Lower leg skin (tissue), 4 donors: ENCODE results near the gene CDH23. TPM values are rescaled to one million over a fixed set of nuclear protein-coding genes. Genes with fewer than 3 reads are reported as not detected.

ENCODE experiments used
- DNase-seq, 2 donors: peaks; one replicate each; pipeline ENCODE4 v3.0.0-alpha.2; 2019; ENCODE audit warnings: low spot score in 2 of 2
- H3K4me3 ChIP-seq: fragments of 200-600 bp; sonication (generic); 2 replicates; pipeline ENCODE4 v1.5.1; 2017; ENCODE audit warnings: mild to moderate bottlenecking, low read depth; ENCODE audit not compliant: poor library complexity, severe bottlenecking
- CTCF ChIP-seq, 3 donors: fragments of 450-650 bp; IDR thresholded peaks; one replicate each; pipeline ENCODE4 v1.5.1; 2016; ENCODE audit warnings: antibody characterized with exemption in 3 of 3, mild to moderate bottlenecking in 3 of 3, moderate library complexity in 2 of 3
- POLR2A ChIP-seq, 2 donors: fragments of 450-650 bp; IDR thresholded peaks; one replicate each; pipeline ENCODE4 v1.6.1; 2016 to 2017; ENCODE audit warnings: antibody characterized with exemption in 2 of 2, mild to moderate bottlenecking in 1 of 2, moderate library complexity in 1 of 2
- WGBS, 2 donors: methylation state at CpG; one replicate each; pipeline ENCODE4 v1.1.5; 2018; 5-methylcytosine and 5-hydroxymethylcytosine counted together
- intact Hi-C: fragments of 100-400 bp; cut with DNase I; formaldehyde crosslinking; loops from one replicate; pipeline ENCODE4 v1.15.0; 2023; ENCODE audit warnings: low total_unique reads
- total RNA-seq, 4 donors: library from RNA; depleted of rRNA; stranded (reverse); fragments of >200 nt; gene quantifications; one replicate each; pipeline ENCODE4 v1.1.0, GENCODE V29; 2016

CDH23 gene
- total RNA-seq, 4 donors from 2014 or later, result 1.7 to 9.2 (median 2.6) TPM

GRCh38 chr10:71671994-71672946 is 275.6 kb downstream of the CDH23 start:
- TF ChIP-seq POLR2A (IDR thresholded peaks at IDR 0.05), result no peak
- intact Hi-C loops, result no loop called here
- no peak for DNase-seq
- WGBS, 2 donors, result 79 to 82% methylated on average over 16 of the region's 16 CpGs
- H3K4me3 ChIP-seq, result no peak overlapping the region

GRCh38 chr10:71675295-71675970 is 278.7 kb downstream of the CDH23 start:
- H3K4me3 ChIP-seq, result no peak overlapping the region
- WGBS, 2 donors, result 89 to 97% methylated on average over 6 of the region's 6 CpGs
- no peak for TF ChIP-seq POLR2A (IDR thresholded peaks at IDR 0.05)
- TF ChIP-seq CTCF (IDR thresholded peaks at IDR 0.05), result no peak
- intact Hi-C loops, result no loop called here
- no peak for DNase-seq

GRCh38 chr10:71677261-71677660 is 280.5 kb downstream of the CDH23 start:
- 95% methylated on average over 17 of the region's 17 CpGs for WGBS, 2 donors
- TF ChIP-seq CTCF (IDR thresholded peaks at IDR 0.05), result no peak
- no peak for TF ChIP-seq POLR2A (IDR thresholded peaks at IDR 0.05)
- intact Hi-C loops, result no loop called here
- H3K4me3 ChIP-seq, result no peak overlapping the region
- no peak for DNase-seq

- 82 to 87% methylated on average over 10 of the region's 10 CpGs for WGBS, 2 donors
- DNase-seq, result no peak
Observed at GRCh38 chr10:71678057-71678805, 281.5 kb downstream of the CDH23 start.

GRCh38 chr10:71679425-71679824 is 282.7 kb downstream of the CDH23 start:
- TF ChIP-seq POLR2A (IDR thresholded peaks at IDR 0.05) (no peak), CTCF (IDR thresholded peaks at IDR 0.05) (no peak)
- intact Hi-C loops, result no loop called here
- no peak for DNase-seq
- no peak overlapping the region for H3K4me3 ChIP-seq
- 76 to 95% methylated on average over 5 to 9 of the region's 9 CpGs for WGBS, 2 donors

More at GRCh38 chr10:71678057-71678805, 281.5 kb downstream of the CDH23 start:
- intact Hi-C loops, result no loop called here
- no peak for TF ChIP-seq POLR2A (IDR thresholded peaks at IDR 0.05)
- H3K4me3 ChIP-seq, result no peak overlapping the region

- DNase-seq, result no peak
- 84% methylated on average over 5 of the region's 5 CpGs for WGBS, 2 donors
- no peak for TF ChIP-seq POLR2A (IDR thresholded peaks at IDR 0.05)
- no peak for TF ChIP-seq CTCF (IDR thresholded peaks at IDR 0.05)
- intact Hi-C loops, result no loop called here
- no peak overlapping the region for H3K4me3 ChIP-seq
Observed at GRCh38 chr10:71681977-71682376, 285.3 kb downstream of the CDH23 start.
